Activated T-cell treated with anti-CD3 and anti-CD28 coated beads, Interleukin-2, amount 50 U/mL, for 72 hours (primary cell): Measurements from ENCODE around the gene FSTL4. TPM values are rescaled to one million over a fixed set of nuclear protein-coding genes. Genes with fewer than 3 reads are reported as not detected.
A peak's percentile ranks its signal among the peaks of the same experiment; 100 is the strongest.

Experiments used
- ATAC-seq, 2 donors: fragments of 150-1000 bp; cut with Tn5 transposase; replicated peaks in 1 of 2; 2 replicates each; pipeline ENCODE4 v1.10.0; 2021; ENCODE audit warnings: moderate library complexity in 2 of 2, mild to moderate bottlenecking in 1 of 2
- DNase-seq, 2 donors: peaks; one replicate each; pipeline ENCODE4 v3.0.0; 2021 to 2022; ENCODE audit warnings: mixed read lengths in 1 of 2
- H3K27ac Mint-ChIP-seq: one replicate; pipeline ENCODE4 v1.8.0; 2022; ENCODE audit warnings: mild to moderate bottlenecking, moderate library complexity, mixed read lengths
- H3K27me3 Mint-ChIP-seq: one replicate; pipeline ENCODE4 v1.8.0; 2022; ENCODE audit warnings: low read depth, mixed read lengths
- H3K36me3 Mint-ChIP-seq, 2 donors: one replicate each; pipeline ENCODE4 v1.8.0; 2022; ENCODE audit warnings: mixed read lengths in 2 of 2, mild to moderate bottlenecking in 1 of 2; ENCODE audit not compliant: insufficient read depth in 2 of 2
- H3K4me1 Mint-ChIP-seq: one replicate; pipeline ENCODE4 v1.8.0; 2022; ENCODE audit warnings: low read depth, mixed read lengths
- H3K4me3 Mint-ChIP-seq, 2 donors: one replicate each; pipeline ENCODE4 v1.8.0; 2022; ENCODE audit warnings: mild to moderate bottlenecking in 2 of 2, mixed read lengths in 2 of 2, moderate library complexity in 2 of 2
- H3K9me3 Mint-ChIP-seq, 2 donors: one replicate each; pipeline ENCODE4 v1.8.0; 2022; ENCODE audit warnings: mixed read lengths in 2 of 2
- total RNA-seq, 2 donors: library from RNA; stranded (reverse); gene quantifications; one replicate each; pipeline ENCODE4 v1.2.3, GENCODE V29; 2022

The FSTL4 gene
- total RNA-seq, 2 donors from 2014 or later: not detected

DNA sequence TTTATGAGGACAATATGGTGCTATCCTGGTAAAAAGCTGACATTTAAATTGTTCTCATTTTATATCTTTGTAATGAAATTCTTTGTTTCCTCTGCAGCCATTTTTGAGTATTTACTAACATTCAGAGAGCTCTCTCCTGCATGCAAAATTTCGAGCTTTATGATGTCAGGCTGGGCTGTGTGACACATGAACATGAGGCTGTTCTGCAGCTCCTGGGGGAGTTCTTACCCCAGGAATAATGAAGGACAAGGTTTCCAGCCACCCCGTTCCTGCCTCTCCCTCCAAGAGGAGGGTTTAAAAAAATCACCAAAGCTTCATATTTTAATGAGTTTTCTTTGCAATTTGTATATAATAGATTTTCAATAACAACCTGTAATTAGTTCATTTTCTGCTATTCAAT is 308.2 kb downstream of the FSTL4 start:
- Mint-ChIP-seq H3K27ac (no peak overlapping the region), H3K4me3 (no peak overlapping the region), H3K27me3 (no peaks in the 10 kb centered on the region), H3K4me1 (no peaks in the 10 kb centered on the region), H3K9me3 (no peaks in the 10 kb centered on the region), H3K36me3 (no peaks in the 10 kb centered on the region)
- ATAC-seq (no peak), DNase-seq (no peak)

DNA sequence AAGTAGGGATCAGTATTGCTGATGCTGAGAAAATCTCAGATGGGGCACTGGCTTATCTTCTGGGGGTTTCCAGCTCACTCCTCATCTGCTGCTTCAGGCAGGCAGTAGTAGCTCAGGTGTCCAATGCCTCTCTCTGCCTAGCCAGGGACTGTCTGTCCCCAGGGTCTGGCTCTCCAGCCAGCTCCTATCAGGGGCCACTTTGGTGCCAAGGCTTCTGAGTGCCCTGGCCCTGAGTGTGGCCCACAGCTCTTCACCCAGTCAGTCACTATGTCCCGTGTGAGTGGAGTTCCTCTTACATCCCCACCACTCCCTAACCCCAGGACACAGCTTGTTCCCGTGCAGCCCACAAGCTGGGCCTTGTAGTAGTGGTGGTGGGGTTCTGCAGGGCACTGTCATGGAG is 309.0 kb downstream of the FSTL4 start:
- DNase-seq (no peak), ATAC-seq (no peak)
- no peaks in the 10 kb centered on the region for H3K36me3 Mint-ChIP-seq
- H3K4me1 Mint-ChIP-seq: peaks cover 6% of the 10 kb centered on the region
- H3K4me3 Mint-ChIP-seq: no peak overlapping the region
- no peaks in the 10 kb centered on the region for H3K27me3 Mint-ChIP-seq
- H3K9me3 Mint-ChIP-seq: no peaks in the 10 kb centered on the region
- no peak overlapping the region for H3K27ac Mint-ChIP-seq

DNA sequence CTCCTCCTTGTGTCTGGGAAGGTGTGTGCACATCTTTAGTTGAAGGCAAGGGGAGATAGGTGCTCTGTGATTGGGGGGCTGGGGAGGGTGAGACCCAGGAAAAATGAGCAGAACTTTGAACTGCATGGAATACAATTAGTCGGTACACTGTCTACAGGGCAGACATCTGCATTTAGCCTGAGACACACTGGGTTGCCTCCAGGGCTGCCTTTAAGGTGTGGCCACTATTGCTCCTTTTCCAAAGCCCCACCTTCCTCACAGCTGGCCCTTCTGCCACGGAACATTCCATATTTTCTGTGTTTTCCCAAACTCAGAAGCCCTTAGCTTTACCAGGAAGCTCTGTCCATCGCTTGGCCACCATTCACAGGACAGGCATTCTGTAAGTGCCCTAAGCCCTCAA is 312.6 kb downstream of the FSTL4 start:
- no peak for DNase-seq
- peaks cover 9% of the 10 kb centered on the region for H3K4me1 Mint-ChIP-seq
- H3K36me3 Mint-ChIP-seq: no peaks in the 10 kb centered on the region
- H3K9me3 Mint-ChIP-seq: no peaks in the 10 kb centered on the region
- no peaks in the 10 kb centered on the region for H3K27me3 Mint-ChIP-seq
- H3K4me3 Mint-ChIP-seq: no peak overlapping the region
- H3K27ac Mint-ChIP-seq: no peak overlapping the region
- no peak for ATAC-seq

DNA sequence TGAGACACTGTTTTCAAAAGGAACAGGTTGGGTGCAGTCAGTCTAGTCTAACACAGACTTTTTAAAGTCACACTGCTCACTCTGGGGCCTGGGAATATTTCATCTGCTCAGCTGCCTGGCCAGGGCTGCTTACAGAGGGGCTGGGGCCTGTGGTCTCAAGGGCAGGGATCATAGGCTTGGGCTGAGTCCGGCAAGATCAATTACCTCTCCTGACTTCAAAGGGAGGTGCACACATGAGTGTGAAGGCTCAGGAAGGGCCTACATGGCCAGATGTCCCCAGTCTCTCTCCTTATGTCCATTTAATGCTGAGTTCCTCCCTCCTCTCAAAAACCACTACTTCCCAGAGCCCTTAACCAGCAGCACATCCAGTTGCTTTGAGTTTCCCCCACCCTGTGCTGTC is 313.3 kb downstream of the FSTL4 start:
- Mint-ChIP-seq H3K27me3 (no peaks in the 10 kb centered on the region), H3K27ac (no peak overlapping the region), H3K4me3 (no peak overlapping the region), H3K9me3 (no peaks in the 10 kb centered on the region), H3K4me1 (peaks cover 9% of the 10 kb centered on the region), H3K36me3 (no peaks in the 10 kb centered on the region)
- ATAC-seq: no peak
- DNase-seq: no peak

DNA sequence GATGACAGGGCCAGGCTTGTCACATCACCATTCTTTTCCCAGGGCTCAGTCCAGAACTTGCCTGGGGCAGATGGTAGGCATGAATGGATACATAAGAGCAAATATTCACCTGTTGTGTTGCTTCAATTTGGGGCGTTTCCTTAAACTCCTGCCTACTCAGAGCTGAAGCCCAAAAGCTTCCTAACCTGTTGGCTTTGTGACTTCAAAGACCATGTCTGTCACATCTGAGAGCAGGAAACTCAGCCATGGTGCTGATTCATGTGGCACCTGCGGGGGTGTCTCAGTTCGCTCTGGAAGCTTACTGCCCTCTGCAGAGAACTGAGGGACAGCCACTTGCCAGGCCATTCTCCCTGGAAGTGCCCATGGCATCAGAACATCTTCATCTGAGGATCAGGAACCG is 313.9 kb downstream of the FSTL4 start:
- no peaks in the 10 kb centered on the region for H3K9me3 Mint-ChIP-seq
- DNase-seq: peak; percentile 21 to 40
- no peaks in the 10 kb centered on the region for H3K27me3 Mint-ChIP-seq
- ATAC-seq: peak; percentile 80 to 83
- H3K4me3 Mint-ChIP-seq: no peak overlapping the region
- no peak overlapping the region for H3K27ac Mint-ChIP-seq
- H3K36me3 Mint-ChIP-seq: no peaks in the 10 kb centered on the region
- H3K4me1 Mint-ChIP-seq: peaks cover 9% of the 10 kb centered on the region

DNA sequence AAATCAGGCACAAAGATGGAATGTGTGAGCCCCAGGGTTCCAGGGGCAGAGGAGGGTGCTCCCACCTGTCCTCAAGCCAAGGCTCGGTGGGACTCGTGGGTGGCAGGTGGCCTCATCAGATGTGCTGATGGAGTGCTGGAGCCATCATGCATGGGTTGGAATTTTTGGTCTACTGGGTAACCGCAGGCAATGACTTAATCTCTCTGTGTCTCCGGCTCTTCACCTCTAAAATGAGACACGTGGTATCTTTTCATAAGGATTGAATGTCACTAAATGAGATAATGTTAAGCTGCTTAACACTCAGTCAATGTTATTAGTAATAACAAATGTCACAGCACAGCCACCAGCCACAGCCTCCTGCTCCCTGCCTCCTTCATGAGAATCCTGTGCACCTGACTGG is 315.0 kb downstream of the FSTL4 start:
- Mint-ChIP-seq H3K27me3 (no peaks in the 10 kb centered on the region), H3K27ac (no peak overlapping the region), H3K9me3 (no peaks in the 10 kb centered on the region), H3K36me3 (no peaks in the 10 kb centered on the region), H3K4me3 (no peak overlapping the region), H3K4me1 (peaks cover 9% of the 10 kb centered on the region)
- DNase-seq (no peak), ATAC-seq (no peak)

DNA sequence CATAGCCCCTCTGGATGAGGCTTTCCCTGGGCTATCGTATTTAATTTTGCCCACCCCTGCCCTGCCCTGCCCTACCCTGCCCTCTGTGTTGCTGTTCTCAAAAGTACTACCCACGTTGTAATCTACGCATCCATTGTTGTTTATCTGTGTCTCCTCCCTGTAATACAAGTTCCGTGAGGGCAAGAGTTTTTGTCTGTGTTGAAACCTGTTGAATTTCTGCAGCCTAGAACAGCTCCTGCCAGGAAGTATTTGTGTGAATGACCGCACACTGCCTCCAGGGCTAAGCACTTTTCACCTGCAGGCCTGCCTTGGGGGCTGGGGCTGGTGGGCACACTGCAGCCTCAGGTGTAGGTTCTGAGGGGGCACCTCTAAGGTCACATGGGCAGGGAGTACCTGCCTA is 315.7 kb downstream of the FSTL4 start:
- H3K4me3 Mint-ChIP-seq: no peak overlapping the region
- no peak for DNase-seq
- no peak for ATAC-seq
- H3K36me3 Mint-ChIP-seq: no peaks in the 10 kb centered on the region
- H3K4me1 Mint-ChIP-seq: peaks cover 9% of the 10 kb centered on the region
- H3K27me3 Mint-ChIP-seq: no peaks in the 10 kb centered on the region
- H3K27ac Mint-ChIP-seq: no peak overlapping the region
- no peaks in the 10 kb centered on the region for H3K9me3 Mint-ChIP-seq

DNA sequence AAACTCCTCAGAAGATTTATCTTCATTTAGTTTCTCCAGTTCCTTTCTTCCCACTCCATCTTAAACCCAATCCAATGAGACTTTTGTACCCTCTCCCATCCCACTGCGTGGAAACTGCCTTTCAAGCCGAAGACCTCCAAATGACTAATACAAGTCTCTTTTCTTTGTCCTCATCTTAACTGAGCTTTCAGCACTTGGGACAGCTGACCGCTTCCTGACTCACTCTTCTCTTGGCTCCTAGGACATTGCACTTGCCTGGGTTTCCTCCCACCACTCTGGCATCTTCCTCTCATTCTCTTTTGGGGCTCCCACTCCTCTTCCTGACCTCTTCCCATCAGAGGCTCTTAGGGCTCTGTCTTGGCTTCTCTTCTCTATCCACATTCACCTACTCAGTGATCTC is 316.8 kb downstream of the FSTL4 start:
- no peak for ATAC-seq
- no peak overlapping the region for H3K27ac Mint-ChIP-seq
- no peak overlapping the region for H3K4me3 Mint-ChIP-seq
- no peak for DNase-seq
- H3K27me3 Mint-ChIP-seq: no peaks in the 10 kb centered on the region
- no peaks in the 10 kb centered on the region for H3K9me3 Mint-ChIP-seq
- no peaks in the 10 kb centered on the region for H3K36me3 Mint-ChIP-seq
- H3K4me1 Mint-ChIP-seq: peaks cover 9% of the 10 kb centered on the region

DNA sequence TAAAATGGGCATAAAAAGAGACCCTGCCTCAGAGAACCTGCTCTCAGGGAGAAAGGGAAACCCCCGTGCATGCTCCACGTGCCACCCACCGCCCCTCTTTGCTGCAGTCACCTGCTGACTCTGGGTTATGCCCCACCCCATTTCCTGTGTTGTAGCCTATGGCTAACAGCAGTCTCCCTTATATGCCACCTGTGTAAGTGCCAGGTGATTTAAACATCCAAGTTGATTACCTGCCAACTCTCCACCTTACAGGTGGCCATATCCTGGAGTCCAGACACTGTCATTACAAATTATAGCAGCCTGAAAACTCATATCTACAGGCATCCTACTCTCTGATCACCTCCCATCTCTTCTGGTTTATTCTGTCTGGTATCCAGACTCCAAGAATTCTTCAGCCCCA is 318.0 kb downstream of the FSTL4 start:
- ATAC-seq (no peak), DNase-seq (no peak)
- no peaks in the 10 kb centered on the region for H3K27me3 Mint-ChIP-seq
- H3K36me3 Mint-ChIP-seq: no peaks in the 10 kb centered on the region
- H3K9me3 Mint-ChIP-seq: no peaks in the 10 kb centered on the region
- peaks cover 9% of the 10 kb centered on the region for H3K4me1 Mint-ChIP-seq
- H3K4me3 Mint-ChIP-seq: no peak overlapping the region
- H3K27ac Mint-ChIP-seq: no peak overlapping the region

DNA sequence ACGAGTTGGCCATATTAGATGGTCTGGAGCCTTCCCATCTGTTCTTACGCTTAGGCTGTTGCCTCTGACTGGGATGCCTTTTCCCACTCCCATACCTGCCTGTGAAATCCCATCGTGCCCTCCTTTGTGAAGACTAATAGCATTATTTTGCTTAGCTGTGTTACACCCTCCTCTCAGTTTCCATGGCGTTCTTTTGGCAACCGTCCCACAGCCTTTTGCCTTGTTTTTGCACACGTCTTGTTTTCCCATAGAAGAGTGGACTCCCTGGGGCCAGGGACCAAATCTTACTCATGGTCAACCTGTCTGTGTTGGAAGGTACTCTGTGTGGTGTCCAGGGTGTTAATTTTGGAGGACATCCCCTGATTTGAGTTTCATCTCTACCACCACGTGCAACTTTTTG is 318.4 kb downstream of the FSTL4 start:
- Mint-ChIP-seq H3K4me1 (peaks cover 9% of the 10 kb centered on the region), H3K4me3 (no peak overlapping the region), H3K36me3 (no peaks in the 10 kb centered on the region), H3K27ac (no peak overlapping the region), H3K27me3 (no peaks in the 10 kb centered on the region), H3K9me3 (no peaks in the 10 kb centered on the region)
- no peak for ATAC-seq
- DNase-seq: no peak

DNA sequence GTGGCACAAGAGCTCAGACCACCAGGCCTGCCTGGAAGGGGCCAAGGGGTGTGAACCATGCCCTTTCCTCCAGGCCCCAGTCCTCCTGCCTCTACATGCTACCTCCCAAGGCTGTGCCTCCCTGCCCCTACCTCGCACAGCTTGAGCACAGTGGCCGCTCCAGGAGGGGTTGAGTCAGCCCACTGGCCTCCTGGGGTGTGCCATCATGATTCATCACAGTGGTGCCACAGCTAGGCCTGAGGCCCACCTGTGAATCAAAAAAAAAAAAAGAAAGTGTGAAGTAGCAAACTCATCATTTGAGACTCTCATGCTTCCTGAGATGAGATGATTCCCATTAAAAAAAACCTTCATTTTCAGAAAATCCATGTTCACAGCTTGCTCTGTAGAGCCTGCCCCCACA is 320.0 kb downstream of the FSTL4 start:
- no peaks in the 10 kb centered on the region for H3K9me3 Mint-ChIP-seq
- H3K4me1 Mint-ChIP-seq: no peaks in the 10 kb centered on the region
- H3K4me3 Mint-ChIP-seq: no peak overlapping the region
- H3K27ac Mint-ChIP-seq: no peak overlapping the region
- H3K27me3 Mint-ChIP-seq: no peaks in the 10 kb centered on the region
- peak in 1 of 2 donors; percentile 23 for DNase-seq
- H3K36me3 Mint-ChIP-seq: no peaks in the 10 kb centered on the region
- peak; percentile 63 to 68 for ATAC-seq

DNA sequence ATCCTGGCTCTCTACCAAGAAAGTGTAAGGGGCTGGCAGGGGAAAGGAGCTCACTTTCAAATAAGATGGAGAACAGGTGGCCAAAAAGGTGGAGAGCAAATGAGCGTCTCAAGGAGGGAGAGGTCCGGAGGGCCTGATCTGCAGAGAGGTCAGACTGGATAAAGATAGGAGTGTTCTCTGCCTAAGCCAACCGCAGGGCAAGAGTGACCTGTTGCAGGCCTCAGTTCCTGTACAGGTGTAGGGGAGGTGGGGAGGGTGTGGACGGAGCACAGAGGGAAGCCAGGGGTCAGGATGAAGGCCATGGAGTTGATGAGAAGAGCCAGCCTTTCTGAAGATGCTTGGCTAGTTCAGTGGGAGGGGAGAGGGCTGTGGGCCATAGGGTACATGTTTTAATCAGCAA is 320.8 kb downstream of the FSTL4 start:
- no peaks in the 10 kb centered on the region for H3K4me1 Mint-ChIP-seq
- H3K36me3 Mint-ChIP-seq: no peaks in the 10 kb centered on the region
- H3K9me3 Mint-ChIP-seq: no peaks in the 10 kb centered on the region
- ATAC-seq (no peak), DNase-seq (no peak)
- no peak overlapping the region for H3K4me3 Mint-ChIP-seq
- no peaks in the 10 kb centered on the region for H3K27me3 Mint-ChIP-seq
- H3K27ac Mint-ChIP-seq: no peak overlapping the region

DNA sequence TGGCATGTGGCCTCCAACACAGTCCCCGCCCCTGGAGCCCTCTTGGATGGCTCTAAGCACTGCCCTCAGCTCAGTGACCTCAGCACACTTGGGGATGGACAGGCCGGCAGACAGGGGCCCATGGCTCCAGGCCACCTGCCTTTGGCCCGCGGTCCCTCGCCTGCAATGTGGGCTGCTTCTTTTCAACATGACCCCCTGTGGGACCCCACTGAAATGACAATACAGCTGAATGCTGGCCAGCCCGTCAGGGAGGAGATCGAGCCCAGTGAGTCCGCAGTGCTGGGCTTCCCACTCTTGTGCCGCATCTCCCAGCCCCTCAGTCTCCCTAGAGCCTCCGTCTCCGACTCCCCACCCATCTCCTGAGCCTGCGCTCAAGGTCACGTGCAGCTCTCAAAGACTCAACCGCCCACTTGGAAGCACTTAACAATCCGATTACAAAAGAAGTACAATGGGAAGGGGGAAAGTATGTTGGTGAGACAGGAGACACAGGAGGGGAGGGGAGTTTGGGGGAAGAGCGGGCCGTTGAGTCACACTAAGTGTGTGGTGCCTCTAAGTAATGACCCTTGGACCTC is 321.6 kb downstream of the FSTL4 start:
- no peaks in the 10 kb centered on the region for H3K27me3 Mint-ChIP-seq
- H3K4me3 Mint-ChIP-seq: no peak overlapping the region
- no peaks in the 10 kb centered on the region for H3K9me3 Mint-ChIP-seq
- no peak for ATAC-seq
- DNase-seq: no peak
- H3K36me3 Mint-ChIP-seq: no peaks in the 10 kb centered on the region
- H3K4me1 Mint-ChIP-seq: no peaks in the 10 kb centered on the region
- no peak overlapping the region for H3K27ac Mint-ChIP-seq

DNA sequence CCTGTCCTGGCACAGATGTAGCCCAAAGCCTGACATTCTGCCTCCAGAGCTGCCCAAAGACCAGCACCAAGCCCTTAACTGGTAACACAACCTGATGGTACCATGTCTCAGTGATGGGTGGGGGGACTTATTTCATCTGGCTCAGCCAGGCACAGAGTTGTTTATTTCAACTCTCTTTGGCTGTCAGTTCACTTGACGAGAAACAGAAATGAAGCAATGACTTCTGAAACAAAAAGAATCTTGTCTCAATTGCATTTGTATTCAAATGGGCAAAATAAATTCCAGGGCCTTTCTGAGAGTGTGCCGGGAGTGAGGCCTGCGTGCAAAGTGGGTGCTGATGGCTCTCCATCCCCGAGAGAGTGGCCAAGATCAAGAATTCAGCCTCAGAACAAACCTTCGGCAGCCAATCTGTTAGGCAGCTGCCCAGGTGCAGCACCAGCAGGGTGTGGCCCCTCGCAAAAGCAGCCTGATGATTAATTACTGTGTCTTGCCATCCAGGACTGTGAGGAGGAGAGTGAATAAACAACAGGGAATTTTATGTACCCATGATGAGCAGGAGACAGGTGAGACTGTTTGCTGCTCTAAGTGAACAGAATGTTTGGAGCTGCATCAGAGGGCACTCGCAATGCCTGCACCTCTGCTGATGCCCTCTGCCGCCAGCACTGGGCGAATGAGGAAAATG is 322.5 kb downstream of the FSTL4 start:
- Mint-ChIP-seq H3K4me3 (no peak overlapping the region), H3K36me3 (no peaks in the 10 kb centered on the region), H3K9me3 (no peaks in the 10 kb centered on the region), H3K27ac (no peak overlapping the region), H3K27me3 (no peaks in the 10 kb centered on the region), H3K4me1 (no peaks in the 10 kb centered on the region)
- ATAC-seq: no peak
- no peak for DNase-seq
